Calu3 (cell line): Measurements from ENCODE around the gene GPI. TPM values are rescaled to one million over a fixed set of nuclear protein-coding genes. Genes with fewer than 3 reads are reported as not detected.
"Not testable (repeated sequence)": the region's sequence is repeated elsewhere in the genome, so short reads cannot be mapped to it uniquely, and the experiment has no call there.

ENCODE experiments used
- BruUV-seq: library from RNA; stranded (reverse); fragments of 400-500 nt; replicated peaks from 2 replicates; lab custom pipeline; 2021; lab: Mats Ljungman, UMichigan
- CTCF ChIA-PET: fragments of 300-600 bp; sonication (Branson Sonifier 250); formaldehyde crosslinking; loops from one replicate; lab custom pipeline; 2022; ENCODE audit warnings: antibody characterized with exemption; lab: Charles Lee
- DNase-seq: peaks from one replicate; pipeline ENCODE4 v3.0.0; 2022
- H3K27ac Mint-ChIP-seq: one replicate; pipeline ENCODE4 v1.8.0; 2022; ENCODE audit warnings: mixed read lengths; ENCODE audit not compliant: unreplicated experiment
- H3K27me3 Mint-ChIP-seq: one replicate; pipeline ENCODE4 v1.8.0; 2022; ENCODE audit warnings: mixed read lengths; ENCODE audit not compliant: unreplicated experiment
- H3K36me3 Mint-ChIP-seq: one replicate; pipeline ENCODE4 v1.8.0; 2022; ENCODE audit warnings: mild to moderate bottlenecking, moderate library complexity, mixed read lengths; ENCODE audit not compliant: insufficient read depth, unreplicated experiment
- H3K4me1 Mint-ChIP-seq: one replicate; pipeline ENCODE4 v1.8.0; 2022; ENCODE audit warnings: mild to moderate bottlenecking, low read depth, mixed read lengths; ENCODE audit not compliant: unreplicated experiment
- H3K4me3 Mint-ChIP-seq: one replicate; pipeline ENCODE4 v1.8.0; 2022; ENCODE audit warnings: mild to moderate bottlenecking, low read depth, moderate library complexity, mixed read lengths; ENCODE audit not compliant: unreplicated experiment
- H3K9me3 Mint-ChIP-seq: one replicate; pipeline ENCODE4 v1.8.0; 2022; ENCODE audit warnings: low read depth, mixed read lengths; ENCODE audit not compliant: unreplicated experiment
- CTCF ChIP-seq: fragments of 200-600 bp; IDR thresholded peaks from one replicate; pipeline ENCODE4 v1.8.0; 2022; ENCODE audit warnings: antibody characterized with exemption; ENCODE audit not compliant: unreplicated experiment
- intact Hi-C: fragments of 100-400 bp; cut with micrococcal nuclease; formaldehyde crosslinking; loops from one replicate; pipeline ENCODE4 v1.10.0; 2022; ENCODE audit not compliant: unreplicated experiment
- total RNA-seq: library from RNA; stranded (reverse); gene quantifications from 2 replicates; pipeline ENCODE4 v1.2.3, GENCODE V29; 2022

Gene GPI
- total RNA-seq, 1 experiment from 2014 or later = 375 TPM

GRCh38 chr19:34399886-34400285, 34.9 kb downstream of the GPI start:
- Mint-ChIP-seq H3K9me3 (no peaks in the 10 kb centered on the region), H3K4me3 (no peak overlapping the region), H3K36me3 (peaks cover 50% of the 10 kb centered on the region)

DNA sequence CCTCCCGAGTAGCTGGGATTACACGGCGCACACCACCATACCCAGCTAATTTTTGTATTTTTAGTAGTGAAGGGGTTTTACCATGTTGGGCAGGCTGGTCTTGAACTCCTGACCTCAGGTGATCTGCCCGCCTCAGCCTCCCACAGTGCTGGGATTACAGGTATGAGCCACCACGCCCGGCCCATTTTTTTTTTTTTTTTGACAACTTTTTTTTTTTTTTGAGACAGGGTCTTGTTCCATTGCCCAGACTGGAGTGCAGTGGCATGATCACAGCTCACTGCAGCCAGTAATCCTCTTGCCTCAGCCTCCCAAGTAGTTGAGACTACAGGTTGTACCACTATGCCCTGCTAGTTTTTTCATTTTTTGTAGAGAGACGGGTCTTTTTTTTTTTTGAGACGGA, 35.8 kb downstream of the GPI start:
- intact Hi-C loops, BruUV-seq, DNase-seq, H3K27me3 Mint-ChIP-seq, H3K27ac Mint-ChIP-seq, H3K4me3 Mint-ChIP-seq, H3K9me3 Mint-ChIP-seq, CTCF ChIA-PET: not testable (repeated sequence)
- Mint-ChIP-seq H3K36me3 (peaks cover 51% of the 10 kb centered on the region), H3K4me1 (peaks cover 13% of the 10 kb centered on the region)

More at GRCh38 chr19:34399886-34400285, 34.9 kb downstream of the GPI start:
- intact Hi-C loops = no loop called here
- no peak overlapping the region for H3K27ac Mint-ChIP-seq
- peaks cover 13% of the 10 kb centered on the region for H3K4me1 Mint-ChIP-seq
- no peak for DNase-seq
- no peak for TF ChIP-seq CTCF
- BruUV-seq = TSS peak; percentile 73
- H3K27me3 Mint-ChIP-seq = no peaks in the 10 kb centered on the region
- CTCF ChIA-PET = no interaction called here

- H3K4me1 Mint-ChIP-seq = peaks cover 13% of the 10 kb centered on the region
- no peak for TF ChIP-seq CTCF
- BruUV-seq = no TSS peak
- H3K4me3 Mint-ChIP-seq = peak overlapping the region; percentile 99
- no peaks in the 10 kb centered on the region for H3K9me3 Mint-ChIP-seq
- DNase-seq = peak; percentile 10
- CTCF ChIA-PET = interaction anchor here (0.5 kb wide), 1 partner anchor 1431 kb away, joined by 3 read pairs; no protein-coding TSS in a partner anchor
- no peaks in the 10 kb centered on the region for H3K27me3 Mint-ChIP-seq
- intact Hi-C loops = no loop called here
- H3K36me3 Mint-ChIP-seq = peaks cover 51% of the 10 kb centered on the region
- H3K27ac Mint-ChIP-seq = peak overlapping the region; percentile 24
Observed at GRCh38 chr19:34402074-34402600, 37.1 kb downstream of the GPI start.

DNA sequence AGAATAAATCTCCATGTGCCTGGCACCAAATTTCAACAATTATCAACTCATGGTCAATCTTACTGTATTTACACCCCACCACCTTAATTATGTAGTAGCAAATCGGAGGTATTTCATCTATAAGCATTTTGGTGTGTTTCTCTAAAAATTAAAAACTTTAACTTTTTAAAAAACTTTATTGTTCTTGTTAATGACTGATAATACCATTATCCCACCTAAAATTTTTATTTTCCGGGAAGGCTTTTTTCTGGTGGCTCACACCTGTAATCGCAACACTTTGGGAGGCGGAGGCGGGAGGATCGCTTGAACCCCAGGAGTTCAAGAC, 38.8 kb downstream of the GPI start:
- peak overlapping the region; percentile 74 for H3K27ac Mint-ChIP-seq
- BruUV-seq = no TSS peak
- TF ChIP-seq CTCF = no peak
- H3K4me3 Mint-ChIP-seq = peak overlapping the region; percentile 99
- intact Hi-C loops = no loop called here
- peaks cover 44% of the 10 kb centered on the region for H3K36me3 Mint-ChIP-seq
- CTCF ChIA-PET = no interaction called here
- peaks cover 13% of the 10 kb centered on the region for H3K4me1 Mint-ChIP-seq
- no peak for DNase-seq
- H3K9me3 Mint-ChIP-seq = no peaks in the 10 kb centered on the region
- no peaks in the 10 kb centered on the region for H3K27me3 Mint-ChIP-seq
